ENCODE data around the gene SFXN2.

- TF ChIP-seq TARDBP (IDR thresholded peaks at IDR 0.05) (no peak), FOXM1 (IDR thresholded peaks at IDR 0.05; ENCODE audit: borderline replicate concordance) (no peak), FOXA1 (IDR thresholded peaks at IDR 0.05) (no peak), FOXK2 (IDR thresholded peaks at IDR 0.05) (no peak), ELF4 (IDR thresholded peaks at IDR 0.05) (no peak), NFRKB (IDR thresholded peaks at IDR 0.05) (no peak), L3MBTL2 (conservative IDR thresholded peaks at IDR 0.05) (no peak), SUZ12 (IDR thresholded peaks at IDR 0.05) (no peak), SP1 (IDR thresholded peaks at IDR 0.05) (no peak), BHLHE40 (IDR thresholded peaks at IDR 0.05; ENCODE audit: borderline replicate concordance) (no peak), CTBP1 (IDR thresholded peaks at IDR 0.05; ENCODE audit: borderline replicate concordance) (no peak), HDGF (IDR thresholded peaks at IDR 0.05; ENCODE audit: borderline replicate concordance) (no peak)
- TF ChIP-seq, protein P1, sequence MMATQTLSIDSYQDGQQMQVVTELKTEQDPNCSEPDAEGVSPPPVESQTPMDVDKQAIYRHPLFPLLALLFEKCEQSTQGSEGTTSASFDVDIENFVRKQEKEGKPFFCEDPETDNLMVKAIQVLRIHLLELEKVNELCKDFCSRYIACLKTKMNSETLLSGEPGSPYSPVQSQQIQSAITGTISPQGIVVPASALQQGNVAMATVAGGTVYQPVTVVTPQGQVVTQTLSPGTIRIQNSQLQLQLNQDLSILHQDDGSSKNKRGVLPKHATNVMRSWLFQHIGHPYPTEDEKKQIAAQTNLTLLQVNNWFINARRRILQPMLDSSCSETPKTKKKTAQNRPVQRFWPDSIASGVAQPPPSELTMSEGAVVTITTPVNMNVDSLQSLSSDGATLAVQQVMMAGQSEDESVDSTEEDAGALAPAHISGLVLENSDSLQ (IDR thresholded peaks at IDR 0.05), result no peak
Measured at GRCh38 chr10:102744374-102745051, 30.1 kb downstream of the SFXN2 start.

Data from HEK293T (cell line).